ENCODE results near the gene TMEM91. TPM values are rescaled to one million over a fixed set of nuclear protein-coding genes. Genes with fewer than 3 reads are reported as not detected.

The TMEM91 gene
- total and polyA plus RNA-seq, 2 of the 13 experiments (the other 11 are each of a cell fraction or from before 2014, with no cell fraction given) = 6.3 to 10.3 TPM

DNA sequence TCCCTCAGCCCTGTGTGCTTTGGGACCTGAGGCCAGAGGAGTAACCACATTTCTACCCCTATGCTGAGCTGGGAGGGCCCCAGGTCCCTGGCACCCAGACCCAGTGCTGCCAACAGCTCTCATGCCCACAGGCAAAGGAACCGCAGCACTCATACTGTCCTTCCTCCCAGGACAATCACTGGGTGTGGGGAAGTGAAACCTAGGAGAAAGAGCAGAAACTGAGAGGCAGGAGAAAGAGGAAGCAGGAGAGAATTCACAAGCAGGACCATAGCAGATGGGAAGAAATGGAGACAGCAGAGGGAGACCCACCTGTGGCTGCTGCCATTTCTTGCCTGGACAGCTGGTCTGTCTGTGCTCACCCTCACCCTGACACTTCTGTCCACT lies 47.5 kb upstream of the TMEM91 start (continued):
- TF ChIP-seq ZNF776 (CRISPR knock-in tag; IDR thresholded peaks at IDR 0.05) (no peak), SYNCRIP (IDR thresholded peaks at IDR 0.05; ENCODE audit: insufficient read depth, low read depth, low read length) (no peak), NR2F2 (IDR thresholded peaks at IDR 0.05; ENCODE audit: borderline replicate concordance, low read depth) (no peak)

- Histone ChIP-seq H3K79me2 (ENCODE audit: insufficient read depth, low read length) (peaks cover 2% of the 10 kb centered on the region), H3K4me2 (ENCODE audit: low read depth, low read length) (no peak overlapping the region), H2AFZ (ENCODE audit: low read length) (no peak overlapping the region), H4K20me1 (ENCODE audit: insufficient read depth, low read length) (no peaks in the 10 kb centered on the region), H3K27me3 (ENCODE audit: control insufficient read depth in 1 of 2, insufficient read depth in 2 of 2, low read length in 2 of 2) (no peaks in the 10 kb centered on the region), H3K36me3 (replicated peaks in 1 of 2; ENCODE audit: control insufficient read depth in 1 of 2, insufficient read depth in 2 of 2, low read length in 2 of 2) (peaks cover 15 to 44% of the 10 kb centered on the region in 2 experiments; a peak in 4 of 5 replicates), H3K4me3 (replicated peaks in 1 of 3; ENCODE audit: insufficient read depth in 1 of 3, low read depth in 2 of 3, low read length in 3 of 3) (no peak overlapping the region), H3K9ac (ENCODE audit: insufficient read depth, low read depth, low read length) (no peak overlapping the region), H3K4me1 (ENCODE audit: insufficient read depth, low read length) (peaks cover 20% of the 10 kb centered on the region), H3K9me3 (ENCODE audit: low read length) (no peaks in the 10 kb centered on the region), H3K27ac (ENCODE audit: extremely low read length, insufficient read depth, low read length) (no peak overlapping the region)
- in situ Hi-C loops (cut with HindIII; ENCODE audit: extremely low pct_ligation_motif_present, low pct_unique_long_range_greater_than_20kb) (no loop called here), intact Hi-C loops (cut with micrococcal nuclease; ENCODE audit: unreplicated experiment) (no loop called here)
- TF ChIP-seq ZHX1 (CRISPR knock-in tag; IDR thresholded peaks at IDR 0.05; ENCODE audit: low read depth) = no peak
- TF ChIP-seq ZNF614 (CRISPR knock-in tag; IDR thresholded peaks at IDR 0.05; ENCODE audit: borderline replicate concordance) = no peak
- TF ChIP-seq SUZ12 (IDR thresholded peaks at IDR 0.05; ENCODE audit: low read depth, low read length) = no peak
- ChIA-PET CTCF (ENCODE audit: low intra/inter-chr PET ratio, low total read pairs) (no interaction called here), POLR2A (no interaction called here)
- no TSS peak for BruUV-seq (replicated peaks)
- DNase-seq (ENCODE audit: low spot score) = no peak
- FAIRE-seq = no peak
- WGBS (ENCODE audit: low lambda C conversion rate) = 96% methylated on average over 4 of the region's 4 CpGs
- no peak for ATAC-seq
Observed at GRCh38 chr19:41330481-41330880, 45.9 kb upstream of the TMEM91 start.

Data from HepG2 (cell line).